Measurements from ENCODE around the gene CPS1.

CPS1 gene

GRCh38 chr2:210534879-210535278, 21.5 kb upstream of the CPS1 start:
- DNase-seq, result no peak
- no peak overlapping the region for H3K4me3 ChIP-seq (ENCODE audit: low read depth, low read length)
- H3K4me1 ChIP-seq (ENCODE audit: control insufficient read depth in 1 of 2, insufficient read depth in 2 of 2, low read length in 2 of 2), result no peaks in the 10 kb centered on the region

GRCh38 chr2:210536973-210537650, 19.3 kb upstream of the CPS1 start:
- H2AFZ ChIP-seq (ENCODE audit: insufficient read depth, low read length, poor library complexity), result no peak overlapping the region
- no peaks in the 10 kb centered on the region for H3K27me3 ChIP-seq (ENCODE audit: insufficient read depth, low read length)
- no peak overlapping the region for H4K8ac ChIP-seq (ENCODE audit: low read depth, low read length)
- H3K4me1 ChIP-seq (ENCODE audit: control insufficient read depth in 1 of 2, insufficient read depth in 2 of 2, low read length in 2 of 2), result no peaks in the 10 kb centered on the region
- H2BK12ac ChIP-seq (ENCODE audit: low read length), result no peak overlapping the region
- no peak overlapping the region for H3K4me2 ChIP-seq (ENCODE audit: low read length)
- WGBS (ENCODE audit: extremely low coverage, insufficient coverage, insufficient read length), result no CpG with 5 or more reads among the region's 2 CpGs
- no peak overlapping the region for H3K27ac ChIP-seq (ENCODE audit: low read depth, low read length)
- H3K36me3 ChIP-seq (ENCODE audit: control insufficient read depth in 1 of 2, insufficient read depth in 2 of 2, low read length in 2 of 2), result no peaks in the 10 kb centered on the region
- H3K9me3 ChIP-seq (ENCODE audit: insufficient read depth, low read depth, low read length), result no peaks in the 10 kb centered on the region
- no peak overlapping the region for H3K23ac ChIP-seq (ENCODE audit: low read length)
- H3K18ac ChIP-seq (ENCODE audit: low read length), result no peak overlapping the region
- no peak overlapping the region for H3K4me3 ChIP-seq (ENCODE audit: low read depth, low read length)
- H3K9ac ChIP-seq (ENCODE audit: low read length), result no peak overlapping the region
- H3K79me2 ChIP-seq (ENCODE audit: control insufficient read depth, insufficient read depth, low read length, poor library complexity), result no peaks in the 10 kb centered on the region
- H3K4ac ChIP-seq (ENCODE audit: low read depth, low read length), result no peak overlapping the region
- H4K91ac ChIP-seq (ENCODE audit: low read depth, low read length), result no peak overlapping the region
- H2BK120ac ChIP-seq (ENCODE audit: insufficient read depth, low read length, poor library complexity), result no peak overlapping the region
- H2AK5ac ChIP-seq (ENCODE audit: low read length), result no peak overlapping the region
- H3K79me1 ChIP-seq (ENCODE audit: low read length), result no peaks in the 10 kb centered on the region
- DNase-seq, result no peak
- H3K14ac ChIP-seq (ENCODE audit: low read length), result no peak overlapping the region
- H4K12ac ChIP-seq (ENCODE audit: low read depth, low read length), result no peak overlapping the region
- no peak overlapping the region for H2BK5ac ChIP-seq (ENCODE audit: low read depth, low read length, poor library complexity)

More at GRCh38 chr2:210534879-210535278, 21.5 kb upstream of the CPS1 start:
- H2BK12ac ChIP-seq (ENCODE audit: low read length), result no peak overlapping the region
- no peak overlapping the region for H2AK5ac ChIP-seq (ENCODE audit: low read length)
- H2BK120ac ChIP-seq (ENCODE audit: insufficient read depth, low read length, poor library complexity), result no peak overlapping the region
- no peak overlapping the region for H4K8ac ChIP-seq (ENCODE audit: low read depth, low read length)
- no peaks in the 10 kb centered on the region for H3K36me3 ChIP-seq (ENCODE audit: control insufficient read depth in 1 of 2, insufficient read depth in 2 of 2, low read length in 2 of 2)
- no peaks in the 10 kb centered on the region for H3K79me2 ChIP-seq (ENCODE audit: control insufficient read depth, insufficient read depth, low read length, poor library complexity)
- no peaks in the 10 kb centered on the region for H3K27me3 ChIP-seq (ENCODE audit: insufficient read depth, low read length)
- H3K27ac ChIP-seq (ENCODE audit: low read depth, low read length), result no peak overlapping the region
- no peak overlapping the region for H4K12ac ChIP-seq (ENCODE audit: low read depth, low read length)
- H3K4me2 ChIP-seq (ENCODE audit: low read length), result no peak overlapping the region
- H3K23ac ChIP-seq (ENCODE audit: low read length), result no peak overlapping the region
- H3K14ac ChIP-seq (ENCODE audit: low read length), result no peak overlapping the region
- H3K9me3 ChIP-seq (ENCODE audit: insufficient read depth, low read depth, low read length), result no peaks in the 10 kb centered on the region
- WGBS (ENCODE audit: extremely low coverage, insufficient coverage, insufficient read length), result no CpG with 5 or more reads among the region's 1 CpG
- no peaks in the 10 kb centered on the region for H3K79me1 ChIP-seq (ENCODE audit: low read length)
- no peak overlapping the region for H2AFZ ChIP-seq (ENCODE audit: insufficient read depth, low read length, poor library complexity)
- no peak overlapping the region for H3K18ac ChIP-seq (ENCODE audit: low read length)
- H2BK5ac ChIP-seq (ENCODE audit: low read depth, low read length, poor library complexity), result no peak overlapping the region
- no peak overlapping the region for H3K9ac ChIP-seq (ENCODE audit: low read length)
- H3K4ac ChIP-seq (ENCODE audit: low read depth, low read length), result no peak overlapping the region
- H4K91ac ChIP-seq (ENCODE audit: low read depth, low read length), result no peak overlapping the region

GRCh38 chr2:210539035-210539434, 17.4 kb upstream of the CPS1 start:
- Histone ChIP-seq H3K9me3 (ENCODE audit: insufficient read depth, low read depth, low read length) (no peaks in the 10 kb centered on the region), H4K12ac (ENCODE audit: low read depth, low read length) (no peak overlapping the region), H3K4me2 (ENCODE audit: low read length) (no peak overlapping the region), H3K27me3 (ENCODE audit: insufficient read depth, low read length) (no peaks in the 10 kb centered on the region), H2BK120ac (ENCODE audit: insufficient read depth, low read length, poor library complexity) (no peak overlapping the region), H3K79me1 (ENCODE audit: low read length) (no peaks in the 10 kb centered on the region), H2AFZ (ENCODE audit: insufficient read depth, low read length, poor library complexity) (no peak overlapping the region), H3K79me2 (ENCODE audit: control insufficient read depth, insufficient read depth, low read length, poor library complexity) (no peaks in the 10 kb centered on the region), H2AK5ac (ENCODE audit: low read length) (no peak overlapping the region), H3K14ac (ENCODE audit: low read length) (no peak overlapping the region), H2BK5ac (ENCODE audit: low read depth, low read length, poor library complexity) (no peak overlapping the region), H3K27ac (ENCODE audit: low read depth, low read length) (no peak overlapping the region), H3K36me3 (ENCODE audit: control insufficient read depth in 1 of 2, insufficient read depth in 2 of 2, low read length in 2 of 2) (no peaks in the 10 kb centered on the region), H3K18ac (ENCODE audit: low read length) (no peak overlapping the region), H3K4ac (ENCODE audit: low read depth, low read length) (no peak overlapping the region), H3K9ac (ENCODE audit: low read length) (no peak overlapping the region), H4K91ac (ENCODE audit: low read depth, low read length) (no peak overlapping the region), H3K4me1 (ENCODE audit: control insufficient read depth in 1 of 2, insufficient read depth in 2 of 2, low read length in 2 of 2) (no peaks in the 10 kb centered on the region), H3K23ac (ENCODE audit: low read length) (no peak overlapping the region), H3K4me3 (ENCODE audit: low read depth, low read length) (no peak overlapping the region), H4K8ac (ENCODE audit: low read depth, low read length) (no peak overlapping the region), H2BK12ac (ENCODE audit: low read length) (no peak overlapping the region)
- WGBS (ENCODE audit: extremely low coverage, insufficient coverage, insufficient read length), result no CpG with 5 or more reads among the region's 2 CpGs
- DNase-seq, result no peak

GRCh38 chr2:210539578-210540416, 16.6 kb upstream of the CPS1 start:
- Histone ChIP-seq H3K4me1 (ENCODE audit: control insufficient read depth in 1 of 2, insufficient read depth in 2 of 2, low read length in 2 of 2) (no peaks in the 10 kb centered on the region), H3K36me3 (ENCODE audit: control insufficient read depth in 1 of 2, insufficient read depth in 2 of 2, low read length in 2 of 2) (no peaks in the 10 kb centered on the region), H3K9ac (ENCODE audit: low read length) (no peak overlapping the region), H2AK5ac (ENCODE audit: low read length) (no peak overlapping the region), H3K4me2 (ENCODE audit: low read length) (no peak overlapping the region), H4K91ac (ENCODE audit: low read depth, low read length) (no peak overlapping the region), H3K18ac (ENCODE audit: low read length) (no peak overlapping the region), H3K27ac (ENCODE audit: low read depth, low read length) (no peak overlapping the region), H3K4me3 (ENCODE audit: low read depth, low read length) (no peak overlapping the region), H2BK12ac (ENCODE audit: low read length) (no peak overlapping the region), H2BK5ac (ENCODE audit: low read depth, low read length, poor library complexity) (no peak overlapping the region), H3K79me2 (ENCODE audit: control insufficient read depth, insufficient read depth, low read length, poor library complexity) (no peaks in the 10 kb centered on the region), H3K27me3 (ENCODE audit: insufficient read depth, low read length) (no peaks in the 10 kb centered on the region), H3K4ac (ENCODE audit: low read depth, low read length) (no peak overlapping the region), H4K12ac (ENCODE audit: low read depth, low read length) (no peak overlapping the region), H3K9me3 (ENCODE audit: insufficient read depth, low read depth, low read length) (no peaks in the 10 kb centered on the region), H3K79me1 (ENCODE audit: low read length) (no peaks in the 10 kb centered on the region), H4K8ac (ENCODE audit: low read depth, low read length) (no peak overlapping the region), H2BK120ac (ENCODE audit: insufficient read depth, low read length, poor library complexity) (no peak overlapping the region), H3K14ac (ENCODE audit: low read length) (no peak overlapping the region), H3K23ac (ENCODE audit: low read length) (no peak overlapping the region), H2AFZ (ENCODE audit: insufficient read depth, low read length, poor library complexity) (no peak overlapping the region)
- no peak for DNase-seq
- WGBS (ENCODE audit: extremely low coverage, insufficient coverage, insufficient read length), result no CpG with 5 or more reads among the region's 5 CpGs

Data from trophoblast cell (in vitro differentiated cells and primary cell).